Kidney glomerular epithelial cell (primary cell): ENCODE data around the gene ZEB2.

Experiments used
- DNase-seq: peaks from one replicate; lab custom pipeline; 2025; lab: John Stamatoyannopoulos, UW

The ZEB2 gene

GRCh38 chr2:144528108-144528507 lies 8.2 kb upstream of the ZEB2 start:
- no peak for DNase-seq

GRCh38 chr2:144526831-144527230 lies 6.9 kb upstream of the ZEB2 start:
- no peak for DNase-seq

GRCh38 chr2:144524118-144525009 lies 4.4 kb upstream of the ZEB2 start:
- DNase-seq: no peak

GRCh38 chr2:144523596-144524117 lies 3.7 kb upstream of the ZEB2 start:
- no peak for DNase-seq

GRCh38 chr2:144522897-144523595 lies 3.1 kb upstream of the ZEB2 start:
- no peak for DNase-seq

- no peak for DNase-seq
Measured at GRCh38 chr2:144522176-144522896, 2.4 kb upstream of the ZEB2 start.

- no peak for DNase-seq
Measured at GRCh38 chr2:144521686-144522085, 1.8 kb upstream of the ZEB2 start.

GRCh38 chr2:144520756-144521487 lies 1.0 kb upstream of the ZEB2 start:
- DNase-seq: no peak

GRCh38 chr2:144519597-144519933 lies 354 bp downstream of the ZEB2 start:
- no peak for DNase-seq

GRCh38 chr2:144518748-144519596 lies 947 bp downstream of the ZEB2 start:
- no peak for DNase-seq

GRCh38 chr2:144517866-144518747 lies 1.8 kb downstream of the ZEB2 start:
- no peak for DNase-seq

- DNase-seq: peak; percentile 86
Measured at GRCh38 chr2:144516981-144517865, 2.7 kb downstream of the ZEB2 start.

- DNase-seq: peak; percentile 70
Measured at GRCh38 chr2:144516411-144516980, 3.4 kb downstream of the ZEB2 start.

- DNase-seq: peak; percentile 73
Measured at GRCh38 chr2:144515696-144516410, 4.1 kb downstream of the ZEB2 start.

- no peak for DNase-seq
Measured at GRCh38 chr2:144515099-144515695, 4.7 kb downstream of the ZEB2 start.

- DNase-seq: no peak
Measured at GRCh38 chr2:144514616-144515091, 5.3 kb downstream of the ZEB2 start.
